HepG2 (cell line): ENCODE results near the gene CTNND1. TPM values are rescaled to one million over a fixed set of nuclear protein-coding genes. Genes with fewer than 3 reads are reported as not detected.

Source experiments
- ATAC-seq: fragments of 200-7000 bp; cut with Tn5 transposase; 3 replicates; pipeline ENCODE4 v1.9.1; 2020; ENCODE audit warnings: mild to moderate bottlenecking, moderate library complexity
- BruUV-seq: library from RNA; stranded (reverse); fragments of 400-500 nt; replicated peaks from 2 replicates; lab custom pipeline; 2021; lab: Mats Ljungman, UMichigan
- CTCF ChIA-PET: fragments of 300-600 bp; formaldehyde crosslinking; extraction: SDS; loops from one replicate; lab custom pipeline; 2021; ENCODE audit warnings: low total read pairs, inconsistent platforms, low intra/inter-chr PET ratio; lab: Yijun Ruan, JAX
- POLR2A ChIA-PET: fragments of 350-600 bp; sonication (Branson Sonifier 250); formaldehyde crosslinking; loops from one replicate; lab custom pipeline; 2020; ENCODE audit warnings: antibody characterized with exemption, inconsistent platforms; lab: Yijun Ruan, JAX
- DNase-seq: peaks from one replicate; pipeline ENCODE4 v3.0.0-alpha.2; 2015; ENCODE audit warnings: low spot score
- FAIRE-seq: peaks from 3 replicates; lab custom pipeline; 2011; peaks lifted over from hg19 to GRCh38; lab: Jason Lieb, UNC
- H2AFZ ChIP-seq: one replicate; pipeline ENCODE4 v1.6.1; 2011; ENCODE audit warnings: low read length, inconsistent platforms
- H3K27ac ChIP-seq: fragments of 300-600 bp; 3 replicates; pipeline ENCODE4 v1.8.0; 2011; ENCODE audit warnings: mixed run types, mild to moderate bottlenecking, mixed read lengths, low read length, inconsistent platforms; ENCODE audit not compliant: insufficient read depth; ENCODE audit errors: extremely low read length
- H3K27me3 ChIP-seq, 2 experiments: fragments of 200-600 bp in 1 of 2; 2 replicates in 1 of 2; 3 replicates in 1 of 2; pipeline versions ENCODE4 v1.6.0 to v1.8.0; 2011; ENCODE audit warnings: low read length in 2 of 2, mild to moderate bottlenecking in 2 of 2, moderate library complexity in 2 of 2, inconsistent platforms in 1 of 2; ENCODE audit not compliant: insufficient read depth in 2 of 2, control insufficient read depth in 1 of 2
- H3K36me3 ChIP-seq, 2 experiments: fragments of 200-600 bp in 1 of 2; replicated peaks in 1 of 2; 2 replicates in 1 of 2; 3 replicates in 1 of 2; pipeline versions ENCODE4 v1.5.1 to v1.8.0; 2011; ENCODE audit warnings: low read length in 2 of 2, inconsistent platforms in 1 of 2; ENCODE audit not compliant: insufficient read depth in 2 of 2, control insufficient read depth in 1 of 2
- H3K4me1 ChIP-seq: 2 replicates; pipeline ENCODE4 v1.5.1; 2012; ENCODE audit warnings: low read length, inconsistent platforms; ENCODE audit not compliant: insufficient read depth
- H3K4me2 ChIP-seq: 2 replicates; pipeline ENCODE4 v1.6.0; 2011; ENCODE audit warnings: low read depth, low read length, inconsistent platforms
- H3K4me3 ChIP-seq, 3 experiments: fragments of 200-600 bp in 1 of 3; sonication (generic), shearing (Covaris generic) in 1 of 3; replicated peaks in 1 of 3; 2 replicates each; pipeline ENCODE4 v1.5.1; 2011 to 2016; ENCODE audit warnings: low read length in 3 of 3, inconsistent platforms in 2 of 3, low read depth in 2 of 3, mild to moderate bottlenecking in 2 of 3, control low read depth in 1 of 3, mixed read lengths in 1 of 3; ENCODE audit not compliant: insufficient read depth in 1 of 3
- H3K79me2 ChIP-seq: one replicate; pipeline ENCODE4 v1.6.1; 2011; ENCODE audit warnings: low read length, inconsistent platforms; ENCODE audit not compliant: insufficient read depth
- H3K9ac ChIP-seq: 2 replicates; pipeline ENCODE4 v1.6.0; 2011; ENCODE audit warnings: mild to moderate bottlenecking, low read depth, low read length, inconsistent platforms; ENCODE audit not compliant: insufficient read depth
- H3K9me3 ChIP-seq: 2 replicates; pipeline ENCODE4 v1.5.1; 2012; ENCODE audit warnings: mild to moderate bottlenecking, low read length
- H4K20me1 ChIP-seq: 2 replicates; pipeline ENCODE4 v1.6.0; 2011; ENCODE audit warnings: inconsistent platforms, mild to moderate bottlenecking, low read length, moderate library complexity; ENCODE audit not compliant: insufficient read depth
- BRCA1 ChIP-seq: sonication (generic); formaldehyde crosslinking; IDR thresholded peaks from 2 replicates; pipeline ENCODE4 v1.4.0; 2020; ENCODE audit warnings: missing genetic modification reagents
- JARID2 ChIP-seq: sonication (generic); formaldehyde crosslinking; IDR thresholded peaks from 2 replicates; pipeline ENCODE4 v1.8.1; 2023; ENCODE audit warnings: missing genetic modification reagents, inconsistent platforms; ENCODE audit not compliant: insufficient replicate concordance
- MIXL1 ChIP-seq: IDR thresholded peaks from 2 replicates; pipeline ENCODE4 v1.6.1; 2016
- RBFOX2 ChIP-seq: fragments of 200-400 bp; formaldehyde crosslinking; IDR thresholded peaks from 2 replicates; pipeline ENCODE4 v1.6.1; 2017; ENCODE audit warnings: low read depth, mild to moderate bottlenecking, low read length
- SAFB2 ChIP-seq: sonication (generic); formaldehyde crosslinking; IDR thresholded peaks from 2 replicates; pipeline ENCODE4 v1.5.1; 2020; ENCODE audit warnings: missing genetic modification reagents, low read depth, mild to moderate bottlenecking, borderline replicate concordance
- SAP130 ChIP-seq: IDR thresholded peaks from 2 replicates; pipeline ENCODE4 v1.6.1; 2016; ENCODE audit warnings: low read depth
- TBL1XR1 ChIP-seq: fragments of 150-350 bp; IDR thresholded peaks from 2 replicates; pipeline ENCODE4 v1.6.1; 2014; ENCODE audit warnings: borderline replicate concordance, low read length; ENCODE audit not compliant: partially characterized antibody
- YEATS4 ChIP-seq: sonication (generic); formaldehyde crosslinking; IDR thresholded peaks from 2 replicates; pipeline ENCODE4 v1.4.0; 2020; ENCODE audit warnings: missing genetic modification reagents, borderline replicate concordance
- ZNF772 ChIP-seq: sonication (generic); formaldehyde crosslinking; IDR thresholded peaks from 2 replicates; pipeline ENCODE4 v1.5.0; 2020; ENCODE audit warnings: mild to moderate bottlenecking, missing genetic modification reagents
- WGBS: methylation state at CpG from one replicate; pipeline ENCODE4 v1.1.6; 2017; ENCODE audit warnings: low lambda C conversion rate; 5-methylcytosine and 5-hydroxymethylcytosine counted together
- in situ Hi-C: cut with HindIII; loops from 2 replicates; pipeline ENCODE4 v1.10.0; 2017; ENCODE audit warnings: low pct_unique_long_range_greater_than_20kb; ENCODE audit not compliant: extremely low pct_ligation_motif_present
- intact Hi-C: fragments of 100-400 bp; cut with micrococcal nuclease; formaldehyde crosslinking; loops from one replicate; pipeline ENCODE4 v1.10.0; 2022; ENCODE audit not compliant: unreplicated experiment
- polyA plus RNA-seq, 8 experiments: library from polyadenylated mRNA; depleted of rRNA in 3 of 8; stranded (reverse) in 7 of 8; unstranded in 1 of 8; fragments of >200 nt; fragmentation: Illumina TruSeq in 4 of 8; extraction: Trizol in 4 of 8; gene quantifications; 2 replicates each; pipeline versions ENCODE4 v1.2.1 to v1.2.3, GENCODE V29; 2011 to 2016; ENCODE audit warnings: low read depth in 4 of 8, missing spikeins in 1 of 8, mixed read lengths in 1 of 8; ENCODE audit not compliant: insufficient read depth in 1 of 8
- total RNA-seq, 5 experiments: library from RNA; depleted of rRNA; stranded (reverse); fragments of >200 nt; fragmentation: Illumina TruSeq; extraction: Trizol; gene quantifications; 2 replicates each; pipeline ENCODE4 v1.2.3, GENCODE V29; 2016; ENCODE audit warnings: low read depth in 1 of 5
- TF ChIP-seq, protein P1 (sequence below): sonication (generic); formaldehyde crosslinking; IDR thresholded peaks from 2 replicates; pipeline ENCODE4 v1.4.0; 2020; ENCODE audit warnings: mild to moderate bottlenecking, missing genetic modification reagents, borderline replicate concordance
- TF ChIP-seq, protein P2 (sequence below): sonication (generic); formaldehyde crosslinking; IDR thresholded peaks from 2 replicates; pipeline ENCODE4 v1.5.0; 2020; ENCODE audit warnings: mild to moderate bottlenecking, missing genetic modification reagents, borderline replicate concordance

Gene CTNND1
- total and polyA plus RNA-seq, 2 of the 13 experiments (the other 11 are each of a cell fraction or from before 2014, with no cell fraction given), result 117 to 128 TPM

DNA sequence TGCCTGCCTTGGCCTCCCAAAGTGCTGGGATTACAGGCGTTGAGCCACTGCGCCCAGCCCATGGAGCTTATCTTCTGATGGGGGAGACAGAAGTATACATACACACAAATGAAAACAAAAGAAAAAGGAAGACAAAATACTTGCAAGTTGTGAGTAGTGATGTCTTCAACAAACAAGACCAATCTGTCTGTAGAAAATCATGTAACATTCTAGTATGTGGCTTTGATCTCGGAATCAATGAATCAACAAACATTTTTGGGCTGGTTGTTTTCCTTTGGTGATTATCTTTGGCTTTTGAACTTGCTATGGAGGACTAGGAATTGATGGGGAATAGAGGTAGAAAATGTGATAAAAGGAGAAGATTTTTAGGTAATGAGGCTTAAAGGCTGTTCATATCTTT is 3.4 kb upstream of the CTNND1 start (continued):
- TF ChIP-seq, protein P1, sequence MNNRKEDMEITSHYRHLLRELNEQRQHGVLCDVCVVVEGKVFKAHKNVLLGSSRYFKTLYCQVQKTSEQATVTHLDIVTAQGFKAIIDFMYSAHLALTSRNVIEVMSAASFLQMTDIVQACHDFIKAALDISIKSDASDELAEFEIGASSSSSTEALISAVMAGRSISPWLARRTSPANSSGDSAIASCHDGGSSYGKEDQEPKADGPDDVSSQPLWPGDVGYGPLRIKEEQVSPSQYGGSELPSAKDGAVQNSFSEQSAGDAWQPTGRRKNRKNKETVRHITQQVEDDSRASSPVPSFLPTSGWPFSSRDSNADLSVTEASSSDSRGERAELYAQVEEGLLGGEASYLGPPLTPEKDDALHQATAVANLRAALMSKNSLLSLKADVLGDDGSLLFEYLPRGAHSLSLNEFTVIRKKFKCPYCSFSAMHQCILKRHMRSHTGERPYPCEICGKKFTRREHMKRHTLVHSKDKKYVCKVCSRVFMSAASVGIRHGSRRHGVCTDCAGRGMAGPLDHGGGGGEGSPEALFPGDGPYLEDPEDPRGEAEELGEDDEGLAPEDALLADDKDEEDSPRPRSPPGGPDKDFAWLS (CRISPR knock-in tag), result no peak
- TF ChIP-seq SAFB2 (CRISPR knock-in tag) (no peak), ZNF772 (no peak), MIXL1 (0 out of 2 replicates have a peak, but pooled peaks have one; percentile 40)

DNA sequence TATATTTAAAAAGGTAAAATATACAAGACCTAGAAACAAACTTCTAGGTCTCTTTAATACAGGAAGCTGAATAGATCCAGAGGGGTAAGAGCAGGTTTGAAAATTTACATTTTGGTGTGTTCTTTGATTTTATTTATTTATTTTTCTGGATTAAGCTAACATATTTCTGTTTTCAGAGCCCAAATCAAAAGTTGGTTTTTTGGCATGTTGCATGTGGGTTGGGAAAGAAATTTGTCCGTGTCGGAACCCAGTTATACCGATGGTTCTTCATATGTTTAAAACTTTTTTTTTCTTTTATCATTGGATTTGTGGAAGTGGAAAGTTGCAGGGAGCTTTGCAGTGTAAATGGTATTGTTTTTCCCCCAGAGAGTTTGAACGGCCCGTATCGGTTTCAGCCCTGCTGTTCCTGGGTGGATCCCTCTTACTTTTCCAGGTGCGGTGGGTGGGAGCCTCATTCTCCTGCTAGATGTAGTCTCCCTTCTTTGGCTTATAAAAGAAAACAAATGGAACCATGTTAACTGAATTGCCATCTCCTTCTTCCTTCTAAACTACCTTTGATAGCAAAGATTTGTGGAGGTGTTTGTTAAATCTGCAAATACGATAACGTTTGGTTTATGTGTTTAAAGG is 746 bp downstream of the CTNND1 start:
- TSS peak; percentile 85 for BruUV-seq
- WGBS, result under 1% methylated on average over 9 of the region's 9 CpGs
- Histone ChIP-seq H3K79me2 (peaks cover 60% of the 10 kb centered on the region), H3K9ac (peak overlapping the region; percentile 100), H4K20me1 (peaks cover 35% of the 10 kb centered on the region), H3K9me3 (no peaks in the 10 kb centered on the region), H3K4me2 (peak overlapping the region; percentile 87), H3K4me1 (peaks cover 49% of the 10 kb centered on the region), H2AFZ (no peak overlapping the region), H3K4me3 (peak overlapping the region; percentile 80 to 97 (median 88)), H3K27ac (peak overlapping the region; percentile 99), H3K27me3 (no peaks in the 10 kb centered on the region; a peak in 1 of 5 replicates), H3K36me3 (peaks cover 0 to 4% of the 10 kb centered on the region in 2 experiments; a peak in 1 of 5 replicates)
- TF ChIP-seq YEATS4 (CRISPR knock-in tag) (0 out of 2 replicates have a peak, but pooled peaks have one; percentile 3), TBL1XR1 (no peak), JARID2 (CRISPR knock-in tag) (no peak), BRCA1 (CRISPR knock-in tag) (no peak), RBFOX2 (peak; percentile 61), SAP130 (CRISPR knock-in tag) (peak; percentile 45)
- TF ChIP-seq, protein P2, sequence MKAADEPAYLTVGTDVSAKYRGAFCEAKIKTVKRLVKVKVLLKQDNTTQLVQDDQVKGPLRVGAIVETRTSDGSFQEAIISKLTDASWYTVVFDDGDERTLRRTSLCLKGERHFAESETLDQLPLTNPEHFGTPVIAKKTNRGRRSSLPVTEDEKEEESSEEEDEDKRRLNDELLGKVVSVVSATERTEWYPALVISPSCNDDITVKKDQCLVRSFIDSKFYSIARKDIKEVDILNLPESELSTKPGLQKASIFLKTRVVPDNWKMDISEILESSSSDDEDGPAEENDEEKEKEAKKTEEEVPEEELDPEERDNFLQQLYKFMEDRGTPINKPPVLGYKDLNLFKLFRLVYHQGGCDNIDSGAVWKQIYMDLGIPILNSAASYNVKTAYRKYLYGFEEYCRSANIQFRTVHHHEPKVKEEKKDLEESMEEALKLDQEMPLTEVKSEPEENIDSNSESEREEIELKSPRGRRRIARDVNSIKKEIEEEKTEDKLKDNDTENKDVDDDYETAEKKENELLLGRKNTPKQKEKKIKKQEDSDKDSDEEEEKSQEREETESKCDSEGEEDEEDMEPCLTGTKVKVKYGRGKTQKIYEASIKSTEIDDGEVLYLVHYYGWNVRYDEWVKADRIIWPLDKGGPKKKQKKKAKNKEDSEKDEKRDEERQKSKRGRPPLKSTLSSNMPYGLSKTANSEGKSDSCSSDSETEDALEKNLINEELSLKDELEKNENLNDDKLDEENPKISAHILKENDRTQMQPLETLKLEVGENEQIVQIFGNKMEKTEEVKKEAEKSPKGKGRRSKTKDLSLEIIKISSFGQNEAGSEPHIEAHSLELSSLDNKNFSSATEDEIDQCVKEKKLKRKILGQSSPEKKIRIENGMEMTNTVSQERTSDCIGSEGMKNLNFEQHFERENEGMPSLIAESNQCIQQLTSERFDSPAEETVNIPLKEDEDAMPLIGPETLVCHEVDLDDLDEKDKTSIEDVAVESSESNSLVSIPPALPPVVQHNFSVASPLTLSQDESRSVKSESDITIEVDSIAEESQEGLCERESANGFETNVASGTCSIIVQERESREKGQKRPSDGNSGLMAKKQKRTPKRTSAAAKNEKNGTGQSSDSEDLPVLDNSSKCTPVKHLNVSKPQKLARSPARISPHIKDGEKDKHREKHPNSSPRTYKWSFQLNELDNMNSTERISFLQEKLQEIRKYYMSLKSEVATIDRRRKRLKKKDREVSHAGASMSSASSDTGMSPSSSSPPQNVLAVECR, result no peak
- in situ Hi-C loops (loop anchor here (5.0 kb wide), 1 partner anchor 40 kb away; no protein-coding TSS in a partner anchor), intact Hi-C loops (no loop called here)
- POLR2A ChIA-PET, result interaction anchor here (1.2 to 10.3 kb wide), 7 partner anchors 9 to 50 kb away, joined by 3 to 215 read pairs (median 11); partner anchors contain the start of genes MED19, SELENOH and TMX2
- DNase-seq (no peak), ATAC-seq (no peak), FAIRE-seq (no peak)
- CTCF ChIA-PET, result interaction anchor here (1.2 kb wide), 1 partner anchor 38 kb away, joined by 3 read pairs; no protein-coding TSS in a partner anchor
